Measurements from ENCODE around the gene LRP3.

The LRP3 gene

GRCh38 chr19:33254245-33254824 lies 60.2 kb downstream of the LRP3 start:
- H3K27ac ChIP-seq: no peak overlapping the region

GRCh38 chr19:33255781-33256180 lies 61.7 kb downstream of the LRP3 start:
- H3K27ac ChIP-seq: no peak overlapping the region
- TF ChIP-seq ZFX (IDR thresholded peaks at IDR 0.05; ENCODE audit: borderline replicate concordance): no peak
- no peak for TF ChIP-seq CTCF (IDR thresholded peaks at IDR 0.05)

More at GRCh38 chr19:33254245-33254824, 60.2 kb downstream of the LRP3 start:
- TF ChIP-seq CTCF (IDR thresholded peaks at IDR 0.05): no peak
- TF ChIP-seq ZFX (IDR thresholded peaks at IDR 0.05; ENCODE audit: borderline replicate concordance): no peak

GRCh38 chr19:33256261-33256660 lies 62.1 kb downstream of the LRP3 start:
- TF ChIP-seq ZFX (IDR thresholded peaks at IDR 0.05; ENCODE audit: borderline replicate concordance): no peak
- TF ChIP-seq CTCF (IDR thresholded peaks at IDR 0.05): no peak
- no peak overlapping the region for H3K27ac ChIP-seq

GRCh38 chr19:33257828-33258227 lies 63.7 kb downstream of the LRP3 start:
- no peak overlapping the region for H3K27ac ChIP-seq
- no peak for TF ChIP-seq CTCF (IDR thresholded peaks at IDR 0.05)
- TF ChIP-seq ZFX (IDR thresholded peaks at IDR 0.05; ENCODE audit: borderline replicate concordance): no peak

Data from 22Rv1 (cell line).